Effector memory CD4-positive, alpha-beta T cell (primary cell): Measurements from ENCODE around the gene TNFSF15.

ENCODE experiments used
- DNase-seq, 3 donors: peaks; one replicate each; pipeline ENCODE4 v3.0.0-alpha.2; 2020
- H3K27ac ChIP-seq: 2 replicates; pipeline ENCODE4 v1.7.0; 2013; ENCODE audit warnings: mild to moderate bottlenecking, low read length, moderate library complexity; ENCODE audit not compliant: insufficient read depth, poor library complexity, severe bottlenecking
- H3K27me3 ChIP-seq: replicated peaks from 2 replicates; pipeline ENCODE4 v1.7.0; 2013; ENCODE audit warnings: mild to moderate bottlenecking, low read length; ENCODE audit not compliant: insufficient read depth, control insufficient read depth, poor library complexity, severe bottlenecking
- H3K36me3 ChIP-seq: 2 replicates; pipeline ENCODE4 v1.7.0; 2013; ENCODE audit warnings: mild to moderate bottlenecking, low read length, moderate library complexity; ENCODE audit not compliant: control insufficient read depth, insufficient read depth
- H3K4me1 ChIP-seq: 2 replicates; pipeline ENCODE4 v1.7.0; 2013; ENCODE audit warnings: low read length, mild to moderate bottlenecking; ENCODE audit not compliant: control insufficient read depth, insufficient read depth, poor library complexity, severe bottlenecking
- H3K4me3 ChIP-seq: 2 replicates; pipeline ENCODE4 v1.7.0; 2013; ENCODE audit warnings: low read length, low read depth, mild to moderate bottlenecking; ENCODE audit not compliant: insufficient read depth, poor library complexity, severe bottlenecking
- H3K9me3 ChIP-seq: 2 replicates; pipeline ENCODE4 v1.7.0; 2013; ENCODE audit warnings: mild to moderate bottlenecking, low read length, moderate library complexity; ENCODE audit not compliant: control insufficient read depth

TNFSF15 gene

DNA sequence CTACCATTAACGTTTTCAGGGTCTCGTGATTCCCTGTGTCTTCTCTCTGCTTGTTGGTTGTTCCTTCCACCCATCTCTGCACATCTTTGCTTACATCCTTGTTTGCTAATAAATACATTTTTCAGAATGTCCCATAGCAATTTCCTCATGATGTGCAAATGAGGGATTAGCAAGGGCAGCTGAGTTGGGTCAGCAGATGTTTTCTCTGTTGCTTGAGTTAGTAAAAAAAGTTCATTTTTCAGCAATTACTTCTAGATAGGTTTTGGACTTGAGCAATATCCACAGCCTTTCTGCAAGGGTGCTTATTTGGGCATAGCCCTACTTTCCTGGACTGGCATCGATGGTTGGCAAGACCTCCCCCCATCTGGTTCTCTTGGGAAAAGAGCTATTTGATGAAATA is 4.8 kb upstream of the TNFSF15 start:
- H3K27me3 ChIP-seq, result no peaks in the 10 kb centered on the region
- no peak for DNase-seq
- H3K4me3 ChIP-seq, result no peak overlapping the region
- H3K36me3 ChIP-seq, result no peaks in the 10 kb centered on the region
- H3K27ac ChIP-seq, result no peak overlapping the region
- no peaks in the 10 kb centered on the region for H3K9me3 ChIP-seq
- H3K4me1 ChIP-seq, result peaks cover 8% of the 10 kb centered on the region

DNA sequence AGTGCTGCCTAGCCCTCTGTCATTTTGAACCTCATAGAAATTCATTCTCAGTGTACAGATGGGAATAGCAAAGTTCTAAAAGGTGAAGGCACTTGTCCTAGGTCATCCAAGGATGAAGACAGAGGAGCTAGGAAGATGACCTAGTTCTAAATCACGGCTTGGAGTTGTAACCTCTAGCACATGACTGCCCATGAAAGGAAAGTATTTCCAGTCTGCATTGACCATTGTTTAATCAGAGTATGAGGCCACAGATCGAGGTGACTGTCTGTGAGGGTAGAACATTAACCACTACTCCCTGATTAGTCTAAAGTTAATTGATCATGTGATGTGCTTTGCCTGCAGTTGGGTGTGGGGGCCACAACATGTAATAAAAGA is 674 bp upstream of the TNFSF15 start:
- Histone ChIP-seq H3K4me3 (no peak overlapping the region), H3K27ac (no peak overlapping the region)
- no peak for DNase-seq

DNA sequence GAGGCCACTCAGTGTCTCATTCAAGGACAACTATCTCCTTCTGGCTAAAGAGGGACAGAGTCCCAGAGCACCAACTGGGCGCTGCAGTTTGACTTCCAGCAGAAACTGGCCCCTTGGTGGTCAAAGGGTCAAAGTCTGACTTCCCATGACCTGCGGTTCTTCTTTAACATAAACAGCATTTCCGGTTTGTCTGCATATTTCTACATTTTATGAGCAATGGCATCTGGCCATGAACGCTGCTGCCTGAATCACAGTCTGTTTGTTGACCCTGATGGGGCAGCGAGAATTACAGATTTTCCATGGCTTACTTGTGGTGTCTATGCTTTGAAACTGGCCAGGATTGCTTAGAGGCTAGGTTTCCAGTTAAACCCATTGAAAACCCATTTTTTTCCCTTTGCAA is 1.3 kb downstream of the TNFSF15 start:
- Histone ChIP-seq H3K4me3 (no peak overlapping the region), H3K27me3 (no peaks in the 10 kb centered on the region), H3K9me3 (no peaks in the 10 kb centered on the region), H3K27ac (no peak overlapping the region), H3K4me1 (peaks cover 8% of the 10 kb centered on the region), H3K36me3 (no peaks in the 10 kb centered on the region)
- DNase-seq, result no peak

More for the DNA sequence above, 674 bp upstream of the TNFSF15 start:
- Histone ChIP-seq H3K27me3 (no peaks in the 10 kb centered on the region), H3K4me1 (peaks cover 8% of the 10 kb centered on the region), H3K9me3 (no peaks in the 10 kb centered on the region), H3K36me3 (no peaks in the 10 kb centered on the region)

DNA sequence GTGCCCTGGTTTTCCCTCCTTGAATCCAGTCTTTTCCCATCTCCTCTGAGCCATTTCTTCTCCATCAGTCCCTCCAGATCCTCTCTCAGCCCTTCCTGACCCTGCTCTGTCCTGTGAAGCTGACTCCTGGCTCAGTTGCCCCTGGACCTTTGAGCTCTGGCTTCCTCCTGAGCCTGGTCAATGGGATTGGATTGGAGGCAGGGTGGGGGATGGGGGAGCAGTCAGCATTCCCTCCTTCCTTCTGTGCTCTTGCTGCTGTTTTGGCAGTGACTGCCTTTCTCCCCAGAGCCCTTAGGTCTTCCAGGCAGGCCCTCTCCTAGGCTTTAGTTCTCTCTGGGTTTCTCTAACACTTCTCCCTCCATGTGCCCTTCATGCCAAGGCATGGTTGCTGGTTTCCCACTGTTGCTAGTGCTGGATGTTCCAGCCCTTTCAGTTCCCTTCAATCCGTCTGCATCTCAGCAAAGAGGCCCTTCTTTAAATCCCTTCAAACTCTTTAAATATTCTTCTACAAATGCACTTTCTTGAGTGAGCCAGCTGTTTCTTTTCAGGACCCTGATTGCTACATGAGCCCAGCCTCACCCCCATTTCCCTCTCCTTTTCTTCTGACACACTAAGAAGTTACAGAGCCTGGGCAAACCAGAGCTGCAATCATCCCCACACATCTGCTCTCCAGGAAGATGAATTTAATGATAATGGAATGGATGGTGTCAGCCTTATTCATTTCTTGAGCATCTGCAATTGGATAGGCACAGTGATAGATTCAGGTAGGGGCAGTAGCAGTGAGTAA is 2.2 kb downstream of the TNFSF15 start:
- Histone ChIP-seq H3K27me3 (no peaks in the 10 kb centered on the region), H3K36me3 (no peaks in the 10 kb centered on the region), H3K27ac (no peak overlapping the region), H3K4me3 (no peak overlapping the region), H3K4me1 (peaks cover 8% of the 10 kb centered on the region), H3K9me3 (no peaks in the 10 kb centered on the region)
- DNase-seq, result no peak

DNA sequence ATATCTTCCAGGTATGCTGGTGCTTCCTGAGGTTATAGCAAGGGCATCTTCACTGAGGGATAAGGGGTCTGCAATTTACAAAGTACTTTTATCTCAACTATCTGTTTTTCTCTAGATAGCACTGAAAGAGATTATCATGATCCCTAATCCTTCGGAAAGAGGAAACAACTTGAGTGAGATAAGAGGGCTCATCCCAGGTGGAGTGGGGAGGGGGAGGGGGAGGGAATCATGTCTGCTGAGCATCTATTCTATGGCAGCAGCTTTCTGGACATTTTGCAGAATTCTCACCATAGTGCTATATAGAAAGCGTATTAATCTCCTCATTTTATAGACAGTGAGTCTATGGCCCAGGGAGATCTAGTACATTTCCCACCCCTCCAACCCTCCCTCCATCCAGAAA is 5.9 kb downstream of the TNFSF15 start:
- H3K27ac ChIP-seq, result no peak overlapping the region
- H3K36me3 ChIP-seq, result no peaks in the 10 kb centered on the region
- no peaks in the 10 kb centered on the region for H3K4me1 ChIP-seq
- DNase-seq, result no peak
- H3K4me3 ChIP-seq, result no peak overlapping the region
- H3K9me3 ChIP-seq, result no peaks in the 10 kb centered on the region
- no peaks in the 10 kb centered on the region for H3K27me3 ChIP-seq

DNA sequence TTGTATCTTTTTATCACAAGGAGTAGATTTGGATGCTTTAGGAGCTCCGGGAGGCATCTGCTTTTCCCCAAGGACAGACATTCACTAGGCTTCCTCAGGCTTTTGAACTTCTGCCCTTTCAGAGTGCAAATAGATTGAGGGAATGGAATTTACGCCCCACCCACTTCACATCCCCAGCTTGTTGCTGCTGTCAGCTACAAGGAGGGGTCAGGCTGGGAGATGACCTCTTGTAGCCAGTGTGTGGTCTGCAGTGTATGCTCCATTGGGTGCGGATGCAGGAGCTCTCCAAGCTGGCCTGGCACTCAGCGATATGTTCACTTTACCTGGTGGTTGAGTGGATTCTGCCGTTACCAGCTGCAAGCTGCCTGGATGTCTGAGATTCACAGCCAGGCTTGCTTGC is 6.4 kb downstream of the TNFSF15 start:
- Histone ChIP-seq H3K4me3 (no peak overlapping the region), H3K27ac (no peak overlapping the region), H3K36me3 (no peaks in the 10 kb centered on the region), H3K27me3 (no peaks in the 10 kb centered on the region), H3K4me1 (no peaks in the 10 kb centered on the region), H3K9me3 (no peaks in the 10 kb centered on the region)
- DNase-seq, result no peak

DNA sequence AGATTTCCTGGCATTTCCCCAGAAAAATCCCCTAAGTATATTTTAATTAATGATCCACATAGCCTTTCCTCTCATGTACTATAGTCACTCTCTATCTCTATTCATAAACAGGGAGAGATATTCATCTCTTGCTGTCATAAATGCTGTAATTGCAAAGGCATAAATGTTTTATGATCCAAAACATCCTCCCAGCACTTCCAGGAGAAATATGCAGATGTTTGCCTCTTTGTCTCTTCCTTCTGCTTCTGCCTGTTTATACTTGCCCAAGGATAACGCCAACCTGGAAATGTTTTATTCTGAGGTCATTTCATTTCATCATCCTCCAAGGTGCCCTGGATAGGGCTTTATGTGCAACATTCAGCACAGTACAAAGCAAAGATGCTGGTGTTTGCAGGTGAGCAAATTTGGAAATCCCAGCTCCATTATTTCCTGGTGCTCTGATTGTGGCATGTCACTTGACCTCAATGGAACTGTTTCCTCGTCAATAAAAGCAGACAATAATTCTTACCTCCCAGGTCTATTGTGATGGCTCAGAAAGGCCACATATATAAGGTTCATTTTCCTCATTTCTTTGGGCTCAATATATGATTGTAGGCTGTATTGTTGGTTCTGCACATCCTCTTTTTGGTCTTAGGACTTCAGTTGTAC is 6.9 kb downstream of the TNFSF15 start:
- Histone ChIP-seq H3K4me1 (no peaks in the 10 kb centered on the region), H3K4me3 (no peak overlapping the region), H3K27ac (no peak overlapping the region), H3K27me3 (no peaks in the 10 kb centered on the region), H3K36me3 (no peaks in the 10 kb centered on the region), H3K9me3 (no peaks in the 10 kb centered on the region)
- DNase-seq, result no peak

DNA sequence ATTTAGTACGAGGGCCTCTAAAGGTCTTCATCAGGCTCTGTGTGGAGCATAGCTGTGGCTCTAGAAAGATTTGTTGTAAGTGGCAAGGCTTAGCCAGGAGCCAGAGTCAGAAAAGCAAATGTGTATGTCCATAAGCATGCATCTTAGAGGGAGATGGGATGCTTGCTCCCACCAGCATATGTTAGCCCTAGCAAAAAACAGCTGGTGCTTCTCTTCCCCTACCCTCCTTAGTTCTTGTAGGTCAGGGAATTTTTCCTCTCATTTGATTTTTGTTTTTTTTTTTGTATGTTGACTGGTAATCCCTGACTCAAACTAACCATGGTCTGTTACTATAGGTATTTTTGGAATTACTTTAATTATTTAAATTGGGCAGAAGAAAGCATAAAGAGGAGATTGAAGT is 7.7 kb downstream of the TNFSF15 start:
- H3K4me3 ChIP-seq, result no peak overlapping the region
- no peak for DNase-seq
- no peaks in the 10 kb centered on the region for H3K27me3 ChIP-seq
- no peaks in the 10 kb centered on the region for H3K9me3 ChIP-seq
- no peaks in the 10 kb centered on the region for H3K36me3 ChIP-seq
- no peak overlapping the region for H3K27ac ChIP-seq
- no peaks in the 10 kb centered on the region for H3K4me1 ChIP-seq

DNA sequence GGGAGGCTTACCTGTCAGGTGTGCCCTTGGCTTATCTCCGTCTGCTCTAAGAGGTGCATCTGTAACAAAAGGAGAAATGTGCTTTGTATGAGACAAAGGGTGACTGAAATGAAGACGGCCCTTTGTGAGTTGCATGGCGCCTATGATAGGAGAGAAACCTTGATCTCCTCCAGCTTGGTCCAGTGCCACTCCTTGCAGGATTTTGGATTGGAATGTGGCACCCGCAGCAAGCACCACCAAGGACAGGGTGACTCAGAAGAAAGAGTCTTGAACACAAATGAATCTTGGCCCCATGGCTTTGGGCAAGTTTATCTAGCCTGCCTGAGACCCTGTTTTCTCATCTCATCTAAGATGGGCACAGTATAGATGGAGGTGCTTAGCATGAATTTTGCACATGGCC is 13.4 kb downstream of the TNFSF15 start:
- Histone ChIP-seq H3K36me3 (no peaks in the 10 kb centered on the region), H3K27me3 (no peaks in the 10 kb centered on the region), H3K27ac (no peak overlapping the region), H3K4me3 (no peak overlapping the region), H3K9me3 (no peaks in the 10 kb centered on the region), H3K4me1 (no peaks in the 10 kb centered on the region)
- no peak for DNase-seq

DNA sequence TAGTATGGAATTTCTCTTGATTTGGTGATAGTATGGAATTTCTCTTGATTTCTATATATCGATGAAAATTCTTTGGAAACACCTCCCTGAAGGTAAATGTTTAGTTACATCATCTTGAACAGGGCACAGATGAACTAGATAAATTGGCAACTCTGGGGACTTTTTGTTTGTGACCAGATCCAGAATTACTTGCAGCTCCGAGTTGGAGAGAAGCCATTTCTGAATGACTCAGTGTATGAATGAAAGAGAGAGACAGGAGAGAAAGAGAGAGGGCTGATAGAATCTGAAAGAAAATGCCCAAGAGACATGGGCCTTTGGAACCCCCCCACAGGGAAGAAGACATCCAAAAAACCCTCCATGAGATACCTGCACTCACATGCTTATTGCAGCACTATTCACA is 14.1 kb downstream of the TNFSF15 start:
- H3K9me3 ChIP-seq, result no peaks in the 10 kb centered on the region
- H3K27me3 ChIP-seq, result no peaks in the 10 kb centered on the region
- DNase-seq, result no peak
- H3K4me3 ChIP-seq, result no peak overlapping the region
- H3K27ac ChIP-seq, result no peak overlapping the region
- no peaks in the 10 kb centered on the region for H3K36me3 ChIP-seq
- no peaks in the 10 kb centered on the region for H3K4me1 ChIP-seq
